Common myeloid progenitor, CD34-positive (primary cell): Measurements from ENCODE around the gene PXMP2.

Source experiments
- CTCF ChIA-PET: fragments of 350-600 bp; sonication (Branson Sonifier 250); formaldehyde crosslinking; loops from one replicate; lab custom pipeline; 2021; ENCODE audit warnings: antibody characterized with exemption; lab: Charles Lee
- POLR2A ChIA-PET: fragments of 350-600 bp; sonication (Branson Sonifier 250); formaldehyde crosslinking; loops from one replicate; lab custom pipeline; 2021; ENCODE audit warnings: antibody characterized with exemption; lab: Charles Lee
- DNase-seq, 3 donors: peaks; one replicate each; pipeline versions ENCODE4 v3.0.0 to v3.0.0-alpha.2; 2013
- H3K27ac ChIP-seq, 2 experiments: 1 replicate in 1 of 2; 2 replicates in 1 of 2; pipeline ENCODE4 v1.7.0; 2013; ENCODE audit warnings: inconsistent platforms in 2 of 2, low read length in 2 of 2, mild to moderate bottlenecking in 2 of 2, low read depth in 1 of 2, moderate library complexity in 1 of 2; ENCODE audit not compliant: severe bottlenecking in 2 of 2, insufficient read depth in 1 of 2, poor library complexity in 1 of 2
- H3K27me3 ChIP-seq, 5 experiments: replicated peaks in 2 of 5; 1 replicate in 3 of 5; 2 replicates in 2 of 5; pipeline versions ENCODE4 v1.6.1 to v1.7.0; 2013; ENCODE audit warnings: low read length in 4 of 5, mild to moderate bottlenecking in 2 of 5, moderate library complexity in 2 of 5, inconsistent platforms in 1 of 5; ENCODE audit not compliant: insufficient read depth in 5 of 5, control insufficient read depth in 4 of 5
- H3K36me3 ChIP-seq, 4 experiments: 1 replicate in 2 of 4; 2 replicates in 2 of 4; pipeline versions ENCODE4 v1.6.1 to v1.7.0; 2013; ENCODE audit warnings: low read length in 3 of 4, control low read depth in 1 of 4, mild to moderate bottlenecking in 1 of 4; ENCODE audit not compliant: control insufficient read depth in 4 of 4, insufficient read depth in 4 of 4
- H3K4me1 ChIP-seq, 4 experiments: 1 replicate in 3 of 4; 2 replicates in 1 of 4; pipeline versions ENCODE4 v1.6.1 to v1.7.1; 2013; ENCODE audit warnings: low read length in 3 of 4, mild to moderate bottlenecking in 3 of 4, control low read depth in 1 of 4, inconsistent platforms in 1 of 4, moderate library complexity in 1 of 4; ENCODE audit not compliant: control insufficient read depth in 4 of 4, insufficient read depth in 4 of 4; ENCODE audit errors: control extremely low read depth in 1 of 4
- H3K4me3 ChIP-seq, 7 experiments: 1 replicate in 4 of 7; 2 replicates in 3 of 7; pipeline versions ENCODE4 v1.5.1 to v1.7.0; 2013; ENCODE audit warnings: mild to moderate bottlenecking in 7 of 7, low read length in 6 of 7, moderate library complexity in 6 of 7, inconsistent platforms in 2 of 7, low read depth in 2 of 7, control low read depth in 1 of 7; ENCODE audit not compliant: insufficient read depth in 4 of 7, control insufficient read depth in 1 of 7; ENCODE audit errors: extremely low read depth in 1 of 7
- H3K9me3 ChIP-seq, 5 experiments: 1 replicate in 4 of 5; 2 replicates in 1 of 5; pipeline versions ENCODE4 v1.6.1 to v1.7.1; 2013; ENCODE audit warnings: low read length in 4 of 5, mild to moderate bottlenecking in 2 of 5, inconsistent platforms in 1 of 5, low read depth in 1 of 5, moderate library complexity in 1 of 5; ENCODE audit not compliant: control insufficient read depth in 4 of 5, insufficient read depth in 2 of 5; ENCODE audit errors: control extremely low read depth in 1 of 5
- WGBS: methylation state at CpG from one replicate; pipeline ENCODE4 v1.1.5; 2013; ENCODE audit not compliant: insufficient coverage; 5-methylcytosine and 5-hydroxymethylcytosine counted together

Gene PXMP2

GRCh38 chr12:132736913-132737312 is 49.5 kb downstream of the PXMP2 start:
- Histone ChIP-seq H3K27ac (no peak overlapping the region), H3K27me3 (no peaks in the 10 kb centered on the region), H3K4me3 (no peak overlapping the region), H3K9me3 (no peaks in the 10 kb centered on the region), H3K4me1 (no peaks in the 10 kb centered on the region), H3K36me3 (peaks cover 15 to 94% (median 72%) of the 10 kb centered on the region in 4 experiments)
- ChIA-PET CTCF (interaction anchor here (0.8 kb wide), 1 partner anchor 18 kb away, joined by 3 read pairs; no protein-coding TSS in a partner anchor), POLR2A (no interaction called here)
- no peak for DNase-seq
- WGBS: 94% methylated on average over 10 of the region's 15 CpGs

GRCh38 chr12:132739600-132740312 is 52.4 kb downstream of the PXMP2 start:
- 87% methylated on average over 17 of the region's 19 CpGs for WGBS
- Histone ChIP-seq H3K4me3 (no peak overlapping the region), H3K9me3 (no peaks in the 10 kb centered on the region), H3K36me3 (peaks cover 30 to 92% (median 73%) of the 10 kb centered on the region in 4 experiments), H3K4me1 (no peaks in the 10 kb centered on the region), H3K27me3 (no peaks in the 10 kb centered on the region), H3K27ac (no peak overlapping the region)
- POLR2A ChIA-PET: no interaction called here
- DNase-seq: no peak
- CTCF ChIA-PET: interaction anchor here (0.6 to 1.4 kb wide), 2 partner anchors 12 to 16 kb away, joined by 3 to 4 read pairs; no protein-coding TSS in a partner anchor

GRCh38 chr12:132740313-132740646 is 52.9 kb downstream of the PXMP2 start:
- DNase-seq: no peak
- POLR2A ChIA-PET: no interaction called here
- CTCF ChIA-PET: interaction anchor here (0.6 to 1.4 kb wide), 2 partner anchors 16 to 18 kb away, joined by 3 to 4 read pairs; no protein-coding TSS in a partner anchor
- H3K36me3 ChIP-seq: peaks cover 33 to 92% (median 71%) of the 10 kb centered on the region in 4 experiments
- H3K9me3 ChIP-seq: no peaks in the 10 kb centered on the region
- H3K27ac ChIP-seq: no peak overlapping the region
- H3K4me3 ChIP-seq: no peak overlapping the region
- H3K4me1 ChIP-seq: no peaks in the 10 kb centered on the region
- H3K27me3 ChIP-seq: no peaks in the 10 kb centered on the region
- WGBS: 100% methylated on average over 5 of the region's 6 CpGs

- H3K4me1 ChIP-seq: no peaks in the 10 kb centered on the region
- CTCF ChIA-PET: interaction anchor here (0.6 to 1.4 kb wide), 3 partner anchors 9 to 17 kb away, joined by 3 to 4 read pairs (median 3); no protein-coding TSS in a partner anchor
- 93% methylated on average over 11 of the region's 11 CpGs for WGBS
- no peaks in the 10 kb centered on the region for H3K27me3 ChIP-seq
- no peak overlapping the region for H3K4me3 ChIP-seq
- H3K9me3 ChIP-seq: no peaks in the 10 kb centered on the region
- no peak for DNase-seq
- H3K36me3 ChIP-seq: peaks cover 37 to 92% (median 72%) of the 10 kb centered on the region in 4 experiments
- H3K27ac ChIP-seq: no peak overlapping the region
- POLR2A ChIA-PET: no interaction called here
These were observed 53.3 kb downstream of the PXMP2 start for GRCh38 chr12:132740652-132741051.

GRCh38 chr12:132741620-132742019 is 54.2 kb downstream of the PXMP2 start:
- ChIA-PET POLR2A (no interaction called here), CTCF (interaction anchor here (0.7 to 1.7 kb wide), 4 partner anchors 8 to 15 kb away, joined by 3 to 5 read pairs (median 4); no protein-coding TSS in a partner anchor)
- DNase-seq: no peak
- no peaks in the 10 kb centered on the region for H3K4me1 ChIP-seq
- no peaks in the 10 kb centered on the region for H3K27me3 ChIP-seq
- no peak overlapping the region for H3K27ac ChIP-seq
- H3K4me3 ChIP-seq: no peak overlapping the region
- no peaks in the 10 kb centered on the region for H3K9me3 ChIP-seq
- WGBS: 92% methylated on average over 8 of the region's 8 CpGs
- peaks cover 39 to 92% (median 70%) of the 10 kb centered on the region in 4 experiments for H3K36me3 ChIP-seq

- Histone ChIP-seq H3K4me1 (no peaks in the 10 kb centered on the region), H3K36me3 (peaks cover 45 to 95% (median 77%) of the 10 kb centered on the region in 4 experiments)
These were observed 56.4 kb downstream of the PXMP2 start for GRCh38 chr12:132743831-132744230.

GRCh38 chr12:132746613-132747012 is 59.2 kb downstream of the PXMP2 start:
- Histone ChIP-seq H3K4me1 (no peaks in the 10 kb centered on the region), H3K4me3 (no peak overlapping the region), H3K27me3 (no peaks in the 10 kb centered on the region), H3K36me3 (peaks cover 58 to 93% (median 75%) of the 10 kb centered on the region in 4 experiments), H3K9me3 (no peaks in the 10 kb centered on the region), H3K27ac (no peak overlapping the region)
- POLR2A ChIA-PET: no interaction called here
- DNase-seq: no peak
- WGBS: 100% methylated on average over 2 of the region's 3 CpGs
- CTCF ChIA-PET: no interaction called here

More at GRCh38 chr12:132743831-132744230, 56.4 kb downstream of the PXMP2 start:
- Histone ChIP-seq H3K27me3 (no peaks in the 10 kb centered on the region), H3K4me3 (no peak overlapping the region), H3K9me3 (no peaks in the 10 kb centered on the region), H3K27ac (no peak overlapping the region)
- DNase-seq: no peak
- CTCF ChIA-PET: no interaction called here
- POLR2A ChIA-PET: no interaction called here
- 89% methylated on average over 13 of the region's 13 CpGs for WGBS
